IPS-NIHi11 (cell line): ENCODE measurements around the gene TOP2A.

Experiments
- DNase-seq: peaks from one replicate; pipeline ENCODE4 v3.0.0; 2012; ENCODE audit warnings: mixed read lengths, low spot score

TOP2A gene, protein sequence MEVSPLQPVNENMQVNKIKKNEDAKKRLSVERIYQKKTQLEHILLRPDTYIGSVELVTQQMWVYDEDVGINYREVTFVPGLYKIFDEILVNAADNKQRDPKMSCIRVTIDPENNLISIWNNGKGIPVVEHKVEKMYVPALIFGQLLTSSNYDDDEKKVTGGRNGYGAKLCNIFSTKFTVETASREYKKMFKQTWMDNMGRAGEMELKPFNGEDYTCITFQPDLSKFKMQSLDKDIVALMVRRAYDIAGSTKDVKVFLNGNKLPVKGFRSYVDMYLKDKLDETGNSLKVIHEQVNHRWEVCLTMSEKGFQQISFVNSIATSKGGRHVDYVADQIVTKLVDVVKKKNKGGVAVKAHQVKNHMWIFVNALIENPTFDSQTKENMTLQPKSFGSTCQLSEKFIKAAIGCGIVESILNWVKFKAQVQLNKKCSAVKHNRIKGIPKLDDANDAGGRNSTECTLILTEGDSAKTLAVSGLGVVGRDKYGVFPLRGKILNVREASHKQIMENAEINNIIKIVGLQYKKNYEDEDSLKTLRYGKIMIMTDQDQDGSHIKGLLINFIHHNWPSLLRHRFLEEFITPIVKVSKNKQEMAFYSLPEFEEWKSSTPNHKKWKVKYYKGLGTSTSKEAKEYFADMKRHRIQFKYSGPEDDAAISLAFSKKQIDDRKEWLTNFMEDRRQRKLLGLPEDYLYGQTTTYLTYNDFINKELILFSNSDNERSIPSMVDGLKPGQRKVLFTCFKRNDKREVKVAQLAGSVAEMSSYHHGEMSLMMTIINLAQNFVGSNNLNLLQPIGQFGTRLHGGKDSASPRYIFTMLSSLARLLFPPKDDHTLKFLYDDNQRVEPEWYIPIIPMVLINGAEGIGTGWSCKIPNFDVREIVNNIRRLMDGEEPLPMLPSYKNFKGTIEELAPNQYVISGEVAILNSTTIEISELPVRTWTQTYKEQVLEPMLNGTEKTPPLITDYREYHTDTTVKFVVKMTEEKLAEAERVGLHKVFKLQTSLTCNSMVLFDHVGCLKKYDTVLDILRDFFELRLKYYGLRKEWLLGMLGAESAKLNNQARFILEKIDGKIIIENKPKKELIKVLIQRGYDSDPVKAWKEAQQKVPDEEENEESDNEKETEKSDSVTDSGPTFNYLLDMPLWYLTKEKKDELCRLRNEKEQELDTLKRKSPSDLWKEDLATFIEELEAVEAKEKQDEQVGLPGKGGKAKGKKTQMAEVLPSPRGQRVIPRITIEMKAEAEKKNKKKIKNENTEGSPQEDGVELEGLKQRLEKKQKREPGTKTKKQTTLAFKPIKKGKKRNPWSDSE (N-terminal part only)

GRCh38 chr17:40417609-40418427 lies at the start of gene TOP2A:
TSS of gene TOP2A (minus strand) at chr17:40417896. CDS start at chr17:40417791, 105 bp downstream.
- peak; percentile 98 for DNase-seq

GRCh38 chr17:40467281-40467867 lies 49.7 kb upstream of the TOP2A start:
- no peak for DNase-seq

DNA sequence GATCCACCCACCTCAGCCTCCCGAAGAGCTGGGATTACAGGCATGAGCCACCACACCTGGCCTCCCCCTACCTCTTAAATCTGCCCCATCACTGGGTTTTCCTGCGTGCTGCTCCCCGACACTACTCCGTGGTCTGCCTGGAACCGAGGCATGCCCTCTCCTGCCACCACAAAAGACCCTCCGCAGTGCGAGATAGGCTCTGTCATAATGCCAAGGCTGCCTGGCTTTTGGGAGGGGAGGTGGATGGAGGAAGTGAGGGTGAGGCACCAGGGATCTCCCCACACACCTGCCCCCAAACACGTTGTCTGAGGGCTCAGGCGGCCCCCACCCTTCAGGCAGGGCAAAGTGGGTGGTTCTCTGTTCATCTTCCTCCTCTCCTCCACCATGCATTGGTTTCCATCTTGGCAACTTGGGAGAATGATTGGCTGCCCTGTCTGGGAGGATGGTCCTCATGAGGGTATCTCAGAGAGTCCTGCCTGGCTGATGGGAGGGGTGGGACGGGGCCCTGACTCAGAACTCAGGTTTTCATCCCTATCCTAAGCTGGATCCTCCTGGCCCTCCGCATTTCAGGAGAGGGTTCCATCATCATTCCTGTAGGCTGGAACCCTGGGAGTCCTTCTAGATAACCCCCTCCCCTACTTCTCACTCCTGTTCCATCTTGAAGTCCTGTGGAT lies 48.7 kb upstream of the TOP2A start:
- DNase-seq = no peak

GRCh38 chr17:40464392-40464855 lies 46.7 kb upstream of the TOP2A start:
- no peak for DNase-seq

- no peak for DNase-seq
Observed at GRCh38 chr17:40463122-40463550, 45.4 kb upstream of the TOP2A start.

DNA sequence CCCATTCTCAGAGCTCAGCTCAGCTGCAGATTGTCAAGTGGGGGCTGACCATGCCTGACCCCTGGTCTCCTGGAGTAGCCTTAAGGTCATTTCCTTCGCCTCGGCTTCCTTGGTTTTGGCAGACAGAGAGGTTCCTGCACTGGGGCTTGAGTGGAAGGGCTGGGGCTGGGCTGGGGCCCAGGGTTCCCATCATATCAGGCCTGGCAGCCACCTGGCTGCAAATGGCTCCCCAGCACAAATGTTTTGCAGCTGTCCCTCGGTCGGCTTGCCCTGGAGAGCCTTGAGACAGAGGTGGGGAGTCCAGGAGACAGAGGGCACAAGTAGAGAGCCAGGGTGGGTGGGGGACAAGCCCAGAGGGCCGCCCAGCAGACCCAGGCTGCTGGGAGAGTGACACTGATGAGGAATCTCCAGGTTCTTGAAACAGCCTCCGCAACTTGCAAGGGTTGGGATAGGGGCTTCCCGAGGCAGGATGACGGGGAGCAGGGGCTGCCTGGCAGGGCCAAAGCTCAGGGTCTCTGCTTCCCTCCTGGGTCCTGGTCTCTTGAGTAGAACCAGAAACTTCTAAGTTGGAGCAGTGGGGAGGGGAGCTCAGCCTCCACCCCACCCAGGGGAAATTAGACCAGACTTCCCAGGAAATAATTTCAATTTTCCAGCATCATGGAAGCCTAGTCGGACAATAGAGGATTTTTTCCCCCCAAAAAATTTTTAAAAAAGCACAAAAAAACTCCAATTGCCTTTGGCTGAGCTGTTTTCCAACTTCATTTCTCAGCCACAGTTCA lies 44.8 kb upstream of the TOP2A start:
- DNase-seq = no peak

GRCh38 chr17:40461732-40462342 lies 44.1 kb upstream of the TOP2A start:
- DNase-seq = no peak

DNA sequence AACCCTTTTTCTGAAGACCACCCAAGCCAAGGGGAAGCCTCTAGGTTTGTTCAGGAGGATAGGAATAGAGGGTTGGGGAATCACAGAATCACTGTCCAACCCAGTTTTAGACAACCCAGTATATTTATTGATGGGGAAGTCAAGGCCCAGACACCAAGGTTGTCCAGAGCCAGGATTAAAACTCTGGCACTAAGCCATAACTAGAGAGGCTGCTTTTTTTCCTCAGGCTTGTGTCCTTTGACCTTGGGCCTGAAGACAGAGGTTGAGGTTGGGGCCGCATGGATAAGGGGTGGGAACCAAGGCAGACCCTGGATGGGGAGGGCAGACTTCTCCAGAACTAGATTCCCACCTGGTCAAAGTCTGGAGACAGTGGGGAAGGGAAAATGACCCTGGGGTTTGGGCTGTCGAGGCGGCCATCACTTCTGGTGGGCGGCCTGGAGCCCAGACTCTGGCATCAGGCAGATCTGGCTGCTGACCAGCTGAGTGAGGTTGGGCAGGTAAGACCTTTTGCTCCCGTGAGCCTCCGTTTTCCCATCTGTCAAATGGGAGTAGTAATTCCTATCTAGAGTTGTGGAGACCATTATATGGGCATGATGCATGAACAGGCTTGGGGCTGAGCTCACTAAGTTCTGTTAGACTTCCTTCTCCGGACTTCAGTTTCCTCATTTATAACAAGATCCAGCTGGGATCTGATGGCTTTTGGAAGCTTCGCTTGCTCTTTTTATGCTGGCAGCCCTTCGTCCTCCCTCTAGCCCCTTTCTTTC lies 43.5 kb upstream of the TOP2A start:
- no peak for DNase-seq

DNA sequence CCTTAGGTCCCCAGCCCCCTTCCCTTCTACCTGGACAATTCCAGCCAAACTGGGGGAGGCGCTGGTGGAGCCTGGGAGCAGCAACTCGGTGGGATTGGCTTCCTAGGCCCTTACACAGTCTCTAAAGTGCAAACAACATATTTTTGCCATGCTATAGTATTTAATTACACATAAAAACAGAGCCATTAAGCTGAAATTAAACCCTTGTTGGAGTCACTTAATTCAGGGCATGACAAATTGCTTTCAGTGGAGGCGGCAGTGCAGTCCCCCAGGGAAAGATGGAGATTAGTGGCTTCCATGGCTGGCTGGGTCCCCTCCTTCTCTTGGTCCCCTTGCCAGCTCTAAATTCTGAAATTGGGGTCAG lies 42.9 kb upstream of the TOP2A start:
- DNase-seq = no peak

DNA sequence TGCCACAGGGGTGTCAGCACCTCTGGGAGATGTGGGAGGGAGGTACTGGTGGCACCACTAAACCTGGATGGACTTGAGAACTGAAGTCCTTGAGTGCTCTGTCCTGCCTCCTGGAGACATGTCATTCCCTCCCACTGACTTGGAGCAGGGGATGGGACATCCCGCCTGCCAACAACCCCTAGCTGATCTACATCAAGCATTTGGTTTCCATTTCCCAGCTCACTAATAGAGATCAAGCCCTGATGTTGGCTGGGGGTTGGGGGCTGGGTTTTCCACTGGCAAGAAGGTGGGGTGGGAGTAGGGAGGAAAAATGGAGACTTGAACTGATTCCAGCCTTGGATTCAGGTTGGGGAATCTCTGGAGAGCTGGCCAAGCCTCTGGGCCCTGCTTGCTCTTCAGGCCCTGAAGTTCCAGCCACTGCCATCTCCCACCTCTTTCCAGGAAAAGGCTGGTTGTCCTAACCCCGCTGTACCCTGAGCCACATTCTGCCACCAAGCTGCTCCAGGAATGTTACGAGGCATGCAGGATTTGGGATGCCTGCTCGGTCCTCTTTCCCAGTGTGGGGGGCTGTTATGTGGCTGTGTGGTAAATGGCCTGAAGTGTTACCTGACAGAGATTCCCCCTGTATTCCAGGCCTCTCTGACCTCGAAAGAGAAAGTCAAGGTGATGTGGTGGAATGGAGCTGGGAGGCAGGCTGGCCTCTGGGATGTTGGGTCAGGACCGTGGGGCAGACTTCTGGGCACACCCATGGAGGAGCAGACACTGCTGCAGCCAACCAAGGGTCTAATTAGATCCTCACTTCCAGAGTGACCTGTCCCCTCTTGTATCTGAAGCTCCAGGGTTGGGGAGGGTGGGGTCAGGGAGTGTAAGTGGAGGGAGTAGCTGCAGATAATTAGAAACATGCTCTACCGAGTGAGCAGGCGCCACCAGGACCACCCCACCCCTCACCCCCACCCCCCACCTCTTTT lies 42.2 kb upstream of the TOP2A start:
- no peak for DNase-seq

DNA sequence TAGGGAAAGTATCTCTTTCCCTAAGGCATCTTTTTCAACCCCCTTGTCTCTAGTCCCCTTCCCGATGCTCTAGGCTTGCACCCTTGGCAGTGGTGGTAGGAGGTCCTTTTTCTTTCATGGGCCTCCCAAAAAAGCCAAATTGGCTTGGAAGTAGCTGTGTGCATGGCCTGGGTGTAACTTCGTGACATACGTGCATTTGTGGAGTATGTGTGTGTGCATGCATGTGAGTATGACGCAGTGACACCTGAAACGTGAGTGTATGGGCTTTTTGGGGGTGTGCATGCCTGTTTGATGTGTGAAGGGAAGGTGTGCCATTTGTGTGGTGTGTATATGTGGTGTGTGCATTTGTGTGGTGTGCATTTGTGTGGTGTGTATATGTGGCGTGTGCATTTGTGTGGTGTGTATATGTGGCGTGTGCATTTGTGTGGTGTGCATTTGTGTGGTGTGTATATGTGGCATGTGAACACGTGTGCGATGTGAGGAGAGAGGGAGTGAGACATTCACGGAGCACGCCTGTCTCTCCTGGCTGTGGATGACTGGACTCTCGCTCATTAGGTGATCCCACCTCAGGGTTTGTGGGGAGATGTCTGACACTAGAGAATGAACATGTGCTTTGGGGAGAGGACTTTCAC lies 41.3 kb upstream of the TOP2A start:
- no peak for DNase-seq

DNA sequence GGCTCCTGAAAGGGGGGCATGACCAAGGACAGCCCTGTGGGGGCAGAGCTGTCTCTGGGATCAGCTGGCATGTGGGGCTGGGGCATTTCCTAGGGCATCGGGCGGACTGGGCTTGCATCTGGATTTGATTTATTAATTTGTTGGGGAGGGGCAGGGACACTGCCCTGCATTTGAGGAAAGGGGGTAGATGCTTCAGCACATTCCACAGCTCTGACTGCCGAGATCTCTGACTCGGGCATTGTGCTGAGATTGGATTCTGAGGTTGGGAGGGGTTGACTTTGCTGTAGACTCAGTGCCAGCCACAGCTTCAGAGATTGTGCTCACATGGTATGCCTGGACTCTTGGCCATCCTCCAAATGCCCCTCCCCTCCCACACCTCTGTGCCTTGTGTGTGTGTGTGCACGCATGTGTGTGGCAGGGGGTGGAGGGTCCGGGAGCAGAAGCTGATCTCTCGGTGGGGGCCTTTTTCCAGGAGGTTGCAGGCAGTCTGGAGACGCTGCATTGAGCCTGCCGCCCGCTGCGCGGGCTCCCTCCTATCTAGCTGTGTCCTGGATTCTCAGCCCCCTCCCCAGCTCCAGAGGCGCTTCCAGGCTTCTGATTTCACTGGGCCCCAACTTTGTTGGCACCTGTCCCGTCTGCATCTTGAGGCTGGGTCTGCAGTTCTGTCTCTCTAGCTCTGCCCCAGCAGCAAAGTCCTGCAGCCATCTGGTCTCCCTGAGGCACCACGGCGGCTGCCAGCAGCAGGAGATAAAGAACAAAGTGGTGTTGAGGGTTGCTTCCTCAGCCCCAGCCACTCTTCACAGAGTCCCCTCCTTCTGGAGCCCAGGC lies 40.5 kb upstream of the TOP2A start:
- no peak for DNase-seq

DNA sequence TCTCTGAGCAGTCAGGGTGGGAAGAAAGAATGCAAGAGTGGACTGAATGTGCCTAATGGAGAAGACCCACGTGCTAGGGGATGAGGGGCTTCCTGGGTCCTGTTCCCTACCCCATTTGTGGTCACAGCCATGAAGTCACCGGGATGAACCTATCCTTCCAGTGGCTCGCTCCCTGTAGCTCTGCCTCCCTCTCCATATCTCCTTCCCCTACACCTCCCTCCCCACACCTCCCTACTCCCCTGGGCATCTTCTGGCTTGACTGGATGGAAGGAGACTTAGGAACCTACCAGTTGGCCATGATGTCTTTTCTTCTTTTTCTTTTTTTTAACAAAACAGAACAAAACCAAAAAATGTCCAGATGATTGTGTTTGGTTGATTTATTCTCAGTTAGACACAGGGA lies 39.7 kb upstream of the TOP2A start:
- DNase-seq = no peak

DNA sequence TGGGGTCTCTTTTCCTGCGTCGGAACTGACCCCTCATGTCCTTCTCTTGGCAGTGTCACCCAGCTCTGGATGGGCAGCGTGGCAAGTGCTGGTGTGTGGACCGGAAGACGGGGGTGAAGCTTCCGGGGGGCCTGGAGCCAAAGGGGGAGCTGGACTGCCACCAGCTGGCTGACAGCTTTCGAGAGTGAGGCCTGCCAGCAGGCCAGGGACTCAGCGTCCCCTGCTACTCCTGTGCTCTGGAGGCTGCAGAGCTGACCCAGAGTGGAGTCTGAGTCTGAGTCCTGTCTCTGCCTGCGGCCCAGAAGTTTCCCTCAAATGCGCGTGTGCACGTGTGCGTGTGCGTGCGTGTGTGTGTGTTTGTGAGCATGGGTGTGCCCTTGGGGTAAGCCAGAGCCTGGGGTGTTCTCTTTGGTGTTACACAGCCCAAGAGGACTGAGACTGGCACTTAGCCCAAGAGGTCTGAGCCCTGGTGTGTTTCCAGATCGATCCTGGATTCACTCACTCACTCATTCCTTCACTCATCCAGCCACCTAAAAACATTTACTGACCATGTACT lies 38.8 kb upstream of the TOP2A start:
- no peak for DNase-seq

DNA sequence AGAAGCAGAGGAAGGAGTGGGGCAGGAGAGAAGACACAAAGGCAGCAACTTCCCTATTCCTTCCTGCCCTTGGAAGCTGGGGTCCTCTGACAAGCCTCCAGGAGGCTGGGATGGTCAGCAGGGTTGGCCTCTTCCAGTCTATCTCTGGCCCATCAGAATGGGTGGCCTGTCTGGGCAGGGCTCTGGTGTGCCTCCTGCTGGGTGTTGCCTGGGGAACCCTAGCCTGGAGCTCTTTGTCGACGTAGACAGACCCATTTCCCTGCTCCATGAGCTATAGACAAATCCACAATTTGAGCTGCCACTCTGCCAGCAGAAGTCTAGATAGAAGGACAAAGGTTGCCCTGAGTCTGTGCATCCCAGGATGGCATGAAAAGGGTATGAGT lies 36.9 kb upstream of the TOP2A start:
- no peak for DNase-seq
